Smooth muscle cell (in vitro differentiated cells): ENCODE results near the gene PNMA8A. TPM values are rescaled to one million over a fixed set of nuclear protein-coding genes. Genes with fewer than 3 reads are reported as not detected.
"Not testable (repeated sequence)": the region's sequence is repeated elsewhere in the genome, so short reads cannot be mapped to it uniquely, and the experiment has no call there.

Experiments used
- DNase-seq: peaks from one replicate; lab custom pipeline; 2025; ENCODE audit not compliant: unreplicated experiment; lab: John Stamatoyannopoulos, UW
- H2AFZ ChIP-seq: fragments of 200-600 bp; sonication (generic); 2 replicates; pipeline ENCODE4 v1.6.0; 2016; ENCODE audit warnings: antibody characterized with exemption, low read depth, mild to moderate bottlenecking
- H3F3A ChIP-seq: fragments of 200-600 bp; sonication (generic); 2 replicates; pipeline ENCODE4 v1.6.0; 2017; ENCODE audit warnings: antibody characterized with exemption, low read depth
- H3K27ac ChIP-seq: fragments of 200-600 bp; sonication (generic); 2 replicates; pipeline ENCODE4 v1.5.1; 2016; ENCODE audit warnings: low read depth, mild to moderate bottlenecking
- H3K27me3 ChIP-seq: fragments of 200-600 bp; sonication (generic); 2 replicates; pipeline ENCODE4 v1.6.1; 2016; ENCODE audit warnings: low read depth, mild to moderate bottlenecking
- H3K36me3 ChIP-seq: fragments of 200-600 bp; sonication (generic); 2 replicates; pipeline ENCODE4 v1.5.1; 2016; ENCODE audit warnings: low read depth
- H3K4me1 ChIP-seq: fragments of 200-600 bp; sonication (generic); 2 replicates; pipeline ENCODE4 v1.5.1; 2016; ENCODE audit warnings: low read depth
- H3K4me2 ChIP-seq: fragments of 200-600 bp; sonication (generic); 2 replicates; pipeline ENCODE4 v1.6.0; 2016; ENCODE audit warnings: mild to moderate bottlenecking
- H3K4me3 ChIP-seq: fragments of 200-600 bp; sonication (generic); 2 replicates; pipeline ENCODE4 v1.5.1; 2016; ENCODE audit warnings: mild to moderate bottlenecking
- H3K79me2 ChIP-seq: fragments of 200-600 bp; sonication (generic); 2 replicates; pipeline ENCODE4 v1.6.0; 2016; ENCODE audit warnings: low read depth, mild to moderate bottlenecking
- H3K9ac ChIP-seq: fragments of 200-600 bp; sonication (generic); 2 replicates; pipeline ENCODE4 v1.6.0; 2016; ENCODE audit warnings: low read depth
- H3K9me3 ChIP-seq: fragments of 200-600 bp; sonication (generic); replicated peaks from 2 replicates; pipeline ENCODE4 v1.5.1; 2016; ENCODE audit warnings: low read depth
- H4K20me1 ChIP-seq: fragments of 200-600 bp; sonication (generic); 2 replicates; pipeline ENCODE4 v1.6.0; 2016; ENCODE audit warnings: low read depth
- WGBS: methylation state at CpG from one replicate; pipeline ENCODE4 v1.1.7; 2016; ENCODE audit warnings: low lambda C conversion rate; 5-methylcytosine and 5-hydroxymethylcytosine counted together
- polyA plus RNA-seq: library from polyadenylated mRNA; unstranded; fragments of >200 nt; fragmentation: Nextera tagmentation; extraction: Ambion mirVana; gene quantifications from 2 replicates; pipeline ENCODE4 v1.2.1, GENCODE V29; 2016
- total RNA-seq: library from RNA; depleted of rRNA; stranded (reverse); fragments of >200 nt; gene quantifications from 2 replicates; pipeline ENCODE4 v1.2.3, GENCODE V29; 2014
- TF ChIP-seq, protein P1 (sequence below): fragments of 200-600 bp; sonication (generic); IDR thresholded peaks from 2 replicates; pipeline ENCODE4 v1.5.1; 2017; ENCODE audit warnings: borderline replicate concordance, mild to moderate bottlenecking, antibody characterized with exemption; ENCODE audit not compliant: insufficient read depth, poor library complexity, severe bottlenecking

The PNMA8A gene
- total and polyA plus RNA-seq, 2 experiments from 2014 or later, result 3.6 to 16.4 TPM

DNA sequence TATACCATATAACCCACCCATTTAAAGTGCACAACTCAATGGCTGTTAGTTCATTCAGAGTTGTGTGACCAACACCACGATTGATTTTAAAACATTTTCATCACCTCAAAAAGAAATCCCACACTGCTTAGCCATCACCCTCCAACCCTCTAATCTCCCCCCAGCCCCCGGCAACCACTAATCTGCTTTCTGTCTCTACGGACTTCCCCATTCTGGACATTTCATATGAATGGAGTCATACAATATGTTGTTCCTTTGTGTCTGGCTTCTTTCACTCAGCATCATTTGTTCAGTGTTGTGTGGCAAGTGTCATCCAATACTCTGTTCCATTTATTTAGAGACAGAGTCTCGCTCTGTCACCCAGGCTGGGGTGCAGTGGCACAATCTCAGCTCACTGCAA, 28.3 kb upstream of the PNMA8A start:
- no peak overlapping the region for H3K4me2 ChIP-seq
- H3K27me3 ChIP-seq, result no peaks in the 10 kb centered on the region
- peak overlapping the region; percentile 7 for H3K27ac ChIP-seq
- no peak for DNase-seq
- peaks cover 9% of the 10 kb centered on the region for H3K4me1 ChIP-seq
- H3F3A ChIP-seq, result no peaks in the 10 kb centered on the region
- H3K4me3 ChIP-seq, result no peak overlapping the region
- TF ChIP-seq, protein P1, sequence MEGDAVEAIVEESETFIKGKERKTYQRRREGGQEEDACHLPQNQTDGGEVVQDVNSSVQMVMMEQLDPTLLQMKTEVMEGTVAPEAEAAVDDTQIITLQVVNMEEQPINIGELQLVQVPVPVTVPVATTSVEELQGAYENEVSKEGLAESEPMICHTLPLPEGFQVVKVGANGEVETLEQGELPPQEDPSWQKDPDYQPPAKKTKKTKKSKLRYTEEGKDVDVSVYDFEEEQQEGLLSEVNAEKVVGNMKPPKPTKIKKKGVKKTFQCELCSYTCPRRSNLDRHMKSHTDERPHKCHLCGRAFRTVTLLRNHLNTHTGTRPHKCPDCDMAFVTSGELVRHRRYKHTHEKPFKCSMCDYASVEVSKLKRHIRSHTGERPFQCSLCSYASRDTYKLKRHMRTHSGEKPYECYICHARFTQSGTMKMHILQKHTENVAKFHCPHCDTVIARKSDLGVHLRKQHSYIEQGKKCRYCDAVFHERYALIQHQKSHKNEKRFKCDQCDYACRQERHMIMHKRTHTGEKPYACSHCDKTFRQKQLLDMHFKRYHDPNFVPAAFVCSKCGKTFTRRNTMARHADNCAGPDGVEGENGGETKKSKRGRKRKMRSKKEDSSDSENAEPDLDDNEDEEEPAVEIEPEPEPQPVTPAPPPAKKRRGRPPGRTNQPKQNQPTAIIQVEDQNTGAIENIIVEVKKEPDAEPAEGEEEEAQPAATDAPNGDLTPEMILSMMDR, result no peak
- no peaks in the 10 kb centered on the region for H4K20me1 ChIP-seq
- H3K36me3 ChIP-seq, result no peaks in the 10 kb centered on the region
- 32% methylated on average over 4 of the region's 4 CpGs for WGBS
- H3K9me3 ChIP-seq, result no peaks in the 10 kb centered on the region
- no peaks in the 10 kb centered on the region for H3K79me2 ChIP-seq
- H2AFZ ChIP-seq, result no peak overlapping the region
- H3K9ac ChIP-seq, result no peak overlapping the region

DNA sequence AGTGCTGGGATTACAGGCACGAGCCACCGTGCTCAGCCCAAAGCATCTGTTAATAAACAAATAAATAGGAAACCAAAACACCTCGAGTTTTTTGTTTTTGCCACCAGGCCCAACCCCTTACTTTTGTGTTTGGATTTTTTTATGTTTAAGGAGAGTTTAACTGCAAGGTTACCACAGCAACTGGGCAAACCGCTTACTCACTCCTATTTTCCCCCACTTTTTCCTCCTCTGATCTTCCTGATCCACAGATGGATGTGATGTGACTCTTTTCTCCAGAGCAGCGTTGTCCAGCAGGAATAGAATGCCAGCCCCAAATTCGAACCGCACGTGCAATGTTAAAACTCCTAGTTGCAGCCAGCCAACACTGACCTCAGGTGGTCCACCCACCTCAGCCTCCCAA, 26.4 kb upstream of the PNMA8A start:
- no peak overlapping the region for H3K4me3 ChIP-seq
- H3F3A ChIP-seq, result no peaks in the 10 kb centered on the region
- WGBS, result 86% methylated on average over 8 of the region's 8 CpGs
- no peak overlapping the region for H2AFZ ChIP-seq
- no peaks in the 10 kb centered on the region for H3K9me3 ChIP-seq
- H3K27ac ChIP-seq, result no peak overlapping the region
- TF ChIP-seq, protein P1, result no peak
- no peaks in the 10 kb centered on the region for H3K79me2 ChIP-seq
- no peaks in the 10 kb centered on the region for H3K27me3 ChIP-seq
- H4K20me1 ChIP-seq, result no peaks in the 10 kb centered on the region
- DNase-seq, result no peak
- no peaks in the 10 kb centered on the region for H3K36me3 ChIP-seq
- H3K4me1 ChIP-seq, result peaks cover 14% of the 10 kb centered on the region
- H3K9ac ChIP-seq, result no peak overlapping the region
- H3K4me2 ChIP-seq, result no peak overlapping the region

DNA sequence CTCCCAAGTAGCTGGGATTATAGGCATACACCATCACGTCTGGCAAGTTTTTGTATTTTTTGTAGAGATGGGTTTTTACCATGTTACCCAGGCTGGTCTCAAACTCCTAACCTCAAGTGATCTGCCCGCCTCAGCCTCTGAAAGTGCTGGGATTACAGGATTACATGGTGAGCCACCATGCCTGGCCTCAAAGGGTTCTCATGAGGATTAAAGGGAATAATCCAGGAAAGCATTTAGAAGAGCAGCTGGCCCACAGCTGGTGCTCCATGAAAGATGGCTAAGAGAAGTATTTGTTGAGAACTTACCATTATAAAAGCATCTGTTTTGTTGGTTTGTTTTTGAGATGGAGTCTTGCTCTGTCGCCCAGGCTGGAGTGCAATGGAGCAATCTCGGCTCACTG, 25.5 kb upstream of the PNMA8A start:
- H3K4me2 ChIP-seq, H2AFZ ChIP-seq, H3K9me3 ChIP-seq, H3K27me3 ChIP-seq, H3K27ac ChIP-seq, H3K4me3 ChIP-seq, H3K36me3 ChIP-seq, H3K79me2 ChIP-seq, DNase-seq, H4K20me1 ChIP-seq, H3K9ac ChIP-seq, H3F3A ChIP-seq: not testable (repeated sequence)
- WGBS, result 70% methylated on average over 4 of the region's 4 CpGs
- peaks cover 15% of the 10 kb centered on the region for H3K4me1 ChIP-seq

DNA sequence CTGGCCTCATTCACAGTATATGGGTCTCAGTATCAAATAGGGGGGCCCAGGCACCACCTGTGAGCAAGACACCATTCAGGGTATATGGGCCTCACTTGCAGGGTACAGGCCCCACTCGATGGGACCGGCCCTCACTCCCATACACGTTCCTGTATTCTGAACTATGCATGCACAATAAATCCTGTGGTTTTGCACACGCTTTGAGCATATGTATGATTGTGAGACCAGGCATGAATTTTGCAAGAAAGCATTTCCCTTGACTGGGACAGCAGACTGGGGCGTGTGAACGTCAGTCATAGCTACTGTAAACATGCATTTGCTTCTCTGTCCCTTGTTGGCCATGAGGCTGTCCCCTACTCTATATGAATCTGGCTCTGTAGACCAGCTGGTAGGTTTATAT, 24.9 kb upstream of the PNMA8A start:
- no peak for DNase-seq
- no peak overlapping the region for H3K4me2 ChIP-seq
- H2AFZ ChIP-seq, result no peak overlapping the region
- no peaks in the 10 kb centered on the region for H3F3A ChIP-seq
- peaks cover 15% of the 10 kb centered on the region for H3K4me1 ChIP-seq
- 60% methylated on average over 6 of the region's 6 CpGs for WGBS
- no peaks in the 10 kb centered on the region for H3K79me2 ChIP-seq
- H3K9ac ChIP-seq, result no peak overlapping the region
- no peaks in the 10 kb centered on the region for H3K36me3 ChIP-seq
- no peaks in the 10 kb centered on the region for H4K20me1 ChIP-seq
- H3K27ac ChIP-seq, result no peak overlapping the region
- no peak overlapping the region for H3K4me3 ChIP-seq
- no peaks in the 10 kb centered on the region for H3K9me3 ChIP-seq
- TF ChIP-seq, protein P1, result no peak
- no peaks in the 10 kb centered on the region for H3K27me3 ChIP-seq
